Progenitor cell of endocrine pancreas (in vitro differentiated cells): ENCODE data around the gene FAT1. TPM values are rescaled to one million over a fixed set of nuclear protein-coding genes. Genes with fewer than 3 reads are reported as not detected.

Source experiments
- DNase-seq: peaks from one replicate; pipeline ENCODE4 v3.0.0; 2021; ENCODE audit warnings: low spot score; ENCODE audit not compliant: unreplicated experiment
- H3K27ac Mint-ChIP-seq: 2 replicates; pipeline ENCODE4 v1.8.0; 2021; ENCODE audit warnings: mild to moderate bottlenecking, moderate library complexity, mixed read lengths
- H3K27me3 Mint-ChIP-seq: 2 replicates; pipeline ENCODE4 v1.8.0; 2021; ENCODE audit warnings: mixed read lengths
- H3K36me3 Mint-ChIP-seq: 2 replicates; pipeline ENCODE4 v1.8.0; 2022; ENCODE audit warnings: mixed read lengths; ENCODE audit not compliant: insufficient read depth
- H3K4me1 Mint-ChIP-seq: 2 replicates; pipeline ENCODE4 v1.8.0; 2021; ENCODE audit warnings: low read depth, mixed read lengths
- H3K4me3 Mint-ChIP-seq: 2 replicates; pipeline ENCODE4 v1.8.0; 2021; ENCODE audit warnings: low read depth, mild to moderate bottlenecking, moderate library complexity, mixed read lengths
- H3K9me3 Mint-ChIP-seq: 2 replicates; pipeline ENCODE4 v1.8.0; 2021; ENCODE audit warnings: low read depth, mixed read lengths
- CTCF ChIP-seq: fragments of 200-600 bp; sonication (generic); IDR thresholded peaks from one replicate; pipeline ENCODE4 v1.5.0; 2021; ENCODE audit warnings: antibody characterized with exemption, mild to moderate bottlenecking; ENCODE audit not compliant: unreplicated experiment
- total RNA-seq: library from RNA; stranded (reverse); gene quantifications from 2 replicates; pipeline ENCODE4 v1.2.1, GENCODE V29; 2021

Gene FAT1
- total RNA-seq, 1 donor from 2014 or later, result 264 TPM

- peaks cover 60% of the 10 kb centered on the region for H3K36me3 Mint-ChIP-seq
- H3K4me3 Mint-ChIP-seq, result no peak overlapping the region
- H3K27me3 Mint-ChIP-seq, result no peaks in the 10 kb centered on the region
Measured at GRCh38 chr4:186630128-186630527, 93.5 kb downstream of the FAT1 start.

GRCh38 chr4:186628058-186628711 is 95.5 kb downstream of the FAT1 start:
- no peaks in the 10 kb centered on the region for H3K4me1 Mint-ChIP-seq
- TF ChIP-seq CTCF, result no peak
- H3K4me3 Mint-ChIP-seq, result no peak overlapping the region
- DNase-seq, result no peak
- peaks cover 54% of the 10 kb centered on the region for H3K36me3 Mint-ChIP-seq
- H3K27ac Mint-ChIP-seq, result no peak overlapping the region
- no peaks in the 10 kb centered on the region for H3K27me3 Mint-ChIP-seq
- H3K9me3 Mint-ChIP-seq, result no peaks in the 10 kb centered on the region

More at GRCh38 chr4:186630128-186630527, 93.5 kb downstream of the FAT1 start:
- no peak overlapping the region for H3K27ac Mint-ChIP-seq
- H3K4me1 Mint-ChIP-seq, result peaks cover 9% of the 10 kb centered on the region
- DNase-seq, result no peak
- no peaks in the 10 kb centered on the region for H3K9me3 Mint-ChIP-seq
- no peak for TF ChIP-seq CTCF

- Mint-ChIP-seq H3K36me3 (peaks cover 55% of the 10 kb centered on the region), H3K4me3 (no peak overlapping the region), H3K4me1 (no peaks in the 10 kb centered on the region), H3K27me3 (no peaks in the 10 kb centered on the region), H3K9me3 (no peaks in the 10 kb centered on the region), H3K27ac (peak overlapping the region; percentile 90)
- no peak for TF ChIP-seq CTCF
- DNase-seq, result no peak
Measured at GRCh38 chr4:186627226-186627865, 96.3 kb downstream of the FAT1 start.

GRCh38 chr4:186624951-186625350 is 98.7 kb downstream of the FAT1 start:
- no peak for TF ChIP-seq CTCF
- H3K4me1 Mint-ChIP-seq, result no peaks in the 10 kb centered on the region
- H3K36me3 Mint-ChIP-seq, result peaks cover 59% of the 10 kb centered on the region
- no peak overlapping the region for H3K4me3 Mint-ChIP-seq
- no peak overlapping the region for H3K27ac Mint-ChIP-seq
- H3K27me3 Mint-ChIP-seq, result no peaks in the 10 kb centered on the region
- no peaks in the 10 kb centered on the region for H3K9me3 Mint-ChIP-seq
- no peak for DNase-seq

- no peak for TF ChIP-seq CTCF
- Mint-ChIP-seq H3K9me3 (no peaks in the 10 kb centered on the region), H3K4me1 (no peaks in the 10 kb centered on the region)
Measured at GRCh38 chr4:186623546-186623945, 100.1 kb downstream of the FAT1 start.

More at GRCh38 chr4:186623546-186623945, 100.1 kb downstream of the FAT1 start:
- Mint-ChIP-seq H3K36me3 (peaks cover 63% of the 10 kb centered on the region), H3K27ac (no peak overlapping the region), H3K4me3 (no peak overlapping the region), H3K27me3 (no peaks in the 10 kb centered on the region)
- no peak for DNase-seq
